GM21423 (cell line): ENCODE results near the gene SERPINB6.
"Not testable (repeated sequence)": the region's sequence is repeated elsewhere in the genome, so short reads cannot be mapped to it uniquely, and the experiment has no call there.

Experiments
- ATAC-seq: cut with Tn5 transposase; IDR thresholded peaks from one replicate; pipeline ENCODE4 v1.9.1; 2021; ENCODE audit warnings: mild to moderate bottlenecking, moderate library complexity; ENCODE audit not compliant: unreplicated experiment

Gene SERPINB6

GRCh38 chr6:2971420-2972218 lies at the start of gene SERPINB6:
TSS of gene SERPINB6 (minus strand) at chr6:2971567. CDS start at chr6:2959332, 12,235 bp downstream.
- no peak for ATAC-seq

GRCh38 chr6:3019749-3020320 lies 48.5 kb upstream of the SERPINB6 start:
- no peak for ATAC-seq

- no peak for ATAC-seq
Measured at GRCh38 chr6:3019065-3019464, 47.7 kb upstream of the SERPINB6 start.

- ATAC-seq, result no peak
Measured at GRCh38 chr6:3017304-3017703, 45.9 kb upstream of the SERPINB6 start.

GRCh38 chr6:3016473-3017280 lies 45.3 kb upstream of the SERPINB6 start:
- ATAC-seq, result no peak

- ATAC-seq, result no peak
Measured at GRCh38 chr6:3015144-3015543, 43.8 kb upstream of the SERPINB6 start.

GRCh38 chr6:3014675-3015066 lies 43.3 kb upstream of the SERPINB6 start:
- no peak for ATAC-seq

- ATAC-seq, result no peak
Measured at GRCh38 chr6:3013901-3014674, 42.7 kb upstream of the SERPINB6 start.

GRCh38 chr6:3013486-3013885 lies 42.1 kb upstream of the SERPINB6 start:
- ATAC-seq, result no peak

GRCh38 chr6:3011592-3011991 lies 40.2 kb upstream of the SERPINB6 start:
- no peak for ATAC-seq

- no peak for ATAC-seq
Measured at GRCh38 chr6:3011158-3011557, 39.8 kb upstream of the SERPINB6 start.

- ATAC-seq, result no peak
Measured at GRCh38 chr6:3009930-3010329, 38.6 kb upstream of the SERPINB6 start.

GRCh38 chr6:3008712-3009265 lies 37.4 kb upstream of the SERPINB6 start:
- not testable (repeated sequence) for ATAC-seq

GRCh38 chr6:3007571-3007970 lies 36.2 kb upstream of the SERPINB6 start:
- no peak for ATAC-seq

- no peak for ATAC-seq
Measured at GRCh38 chr6:3006476-3006875, 35.1 kb upstream of the SERPINB6 start.

GRCh38 chr6:3005874-3006273 lies 34.5 kb upstream of the SERPINB6 start:
- ATAC-seq, result no peak

- ATAC-seq, result no peak
Measured at GRCh38 chr6:3005077-3005476, 33.7 kb upstream of the SERPINB6 start.

- ATAC-seq, result not testable (repeated sequence)
Measured at GRCh38 chr6:3003226-3003625, 31.9 kb upstream of the SERPINB6 start.

- no peak for ATAC-seq
Measured at GRCh38 chr6:3001773-3002293, 30.5 kb upstream of the SERPINB6 start.

GRCh38 chr6:3001146-3001772 lies 29.9 kb upstream of the SERPINB6 start:
- ATAC-seq, result no peak
